ENCODE results near the gene GSTM2.
A peak's percentile ranks its signal among the peaks of the same experiment; 100 is the strongest.

The GSTM2 gene

DNA sequence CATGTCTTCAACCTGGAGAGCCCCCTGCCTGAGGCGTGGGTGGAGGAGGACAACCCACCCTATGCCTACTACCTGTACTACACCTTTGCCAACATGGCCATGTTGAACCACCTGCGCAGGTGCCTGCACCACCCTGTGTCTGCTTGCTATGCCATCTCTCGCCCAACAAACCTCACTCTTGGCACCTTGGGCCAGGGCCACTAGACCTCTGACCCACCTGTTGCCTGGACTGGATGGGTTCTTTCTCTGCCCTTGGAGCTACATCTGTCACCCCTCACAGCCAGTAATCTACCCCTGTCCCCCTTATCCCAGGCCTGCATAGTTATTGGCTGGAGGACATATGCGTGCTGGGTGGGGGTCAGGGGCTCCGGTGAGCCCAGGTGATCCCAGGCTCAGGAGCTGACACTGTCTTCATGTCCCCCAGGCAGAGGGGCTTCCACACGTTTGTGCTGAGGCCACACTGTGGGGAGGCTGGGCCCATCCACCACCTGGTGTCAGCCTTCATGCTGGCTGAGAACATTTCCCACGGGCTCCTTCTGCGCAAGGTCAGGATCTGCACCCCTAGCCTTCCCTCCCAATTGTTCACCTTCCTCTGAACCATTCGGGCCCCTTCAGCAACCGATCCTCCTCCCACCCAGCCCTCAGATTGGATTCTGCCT lies 38.4 kb upstream of the GSTM2 start:
- DNase-seq (ENCODE audit: low spot score), result no peak

DNA sequence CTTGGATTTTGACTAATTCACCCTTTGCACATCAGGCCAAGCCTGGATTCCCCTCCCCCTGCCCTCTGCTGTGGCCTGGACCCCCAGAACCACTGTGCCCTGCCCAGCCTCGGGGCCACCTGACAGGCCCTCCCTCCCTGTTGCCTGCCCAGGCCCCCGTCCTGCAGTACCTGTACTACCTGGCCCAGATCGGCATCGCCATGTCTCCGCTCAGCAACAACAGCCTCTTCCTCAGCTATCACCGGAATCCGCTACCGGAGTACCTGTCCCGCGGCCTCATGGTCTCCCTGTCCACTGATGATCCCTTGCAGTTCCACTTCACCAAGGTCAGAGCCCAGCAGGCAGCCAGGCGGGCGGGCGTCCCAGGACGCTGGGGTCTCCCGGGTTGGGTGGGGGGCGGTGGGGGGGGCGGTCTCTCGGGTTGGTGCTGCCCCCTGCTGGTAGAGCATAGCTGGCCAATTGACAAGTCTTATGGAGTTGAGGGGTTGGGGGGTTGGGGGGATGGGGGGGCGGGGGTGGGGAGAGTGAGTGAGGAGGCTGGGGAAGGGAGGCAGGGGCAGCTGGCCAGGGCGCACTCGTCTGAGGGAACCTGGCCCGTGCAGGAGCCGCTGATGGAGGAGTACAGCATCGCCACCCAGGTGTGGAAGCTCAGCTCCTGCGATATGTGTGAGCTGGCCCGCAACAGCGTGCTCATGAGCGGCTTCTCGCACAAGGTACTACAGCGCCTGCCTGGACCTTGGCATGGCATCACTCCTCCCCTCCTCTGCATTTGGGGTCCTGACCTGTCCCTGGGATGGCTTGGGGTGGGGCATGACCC lies 37.6 kb upstream of the GSTM2 start:
- DNase-seq (ENCODE audit: low spot score), result no peak

DNA sequence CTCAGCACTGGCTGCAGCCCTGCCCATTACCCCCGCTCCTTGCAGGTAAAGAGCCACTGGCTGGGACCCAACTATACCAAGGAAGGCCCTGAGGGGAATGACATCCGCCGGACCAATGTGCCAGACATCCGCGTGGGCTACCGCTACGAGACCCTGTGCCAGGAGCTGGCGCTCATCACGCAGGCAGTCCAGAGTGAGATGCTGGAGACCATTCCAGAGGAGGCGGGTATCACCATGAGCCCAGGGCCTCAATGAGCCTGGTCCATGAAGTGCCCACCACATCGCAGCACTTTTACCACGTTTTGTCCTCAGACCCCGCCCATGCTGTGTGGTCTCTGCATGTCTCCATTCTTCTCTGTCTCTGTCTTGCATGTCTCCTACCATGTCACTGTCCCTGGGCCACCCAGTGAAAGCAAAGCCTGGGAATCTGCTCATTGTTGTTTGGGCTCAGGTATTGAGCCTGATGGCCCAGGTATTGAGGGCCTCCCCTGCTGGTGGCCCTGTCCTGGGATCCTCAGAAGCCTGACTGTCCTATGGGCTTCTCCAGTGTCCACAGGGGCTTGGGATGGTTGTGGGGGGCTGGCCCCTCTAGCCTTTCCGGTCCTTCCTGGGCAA lies 36.9 kb upstream of the GSTM2 start:
- DNase-seq (ENCODE audit: low spot score), result no peak

DNA sequence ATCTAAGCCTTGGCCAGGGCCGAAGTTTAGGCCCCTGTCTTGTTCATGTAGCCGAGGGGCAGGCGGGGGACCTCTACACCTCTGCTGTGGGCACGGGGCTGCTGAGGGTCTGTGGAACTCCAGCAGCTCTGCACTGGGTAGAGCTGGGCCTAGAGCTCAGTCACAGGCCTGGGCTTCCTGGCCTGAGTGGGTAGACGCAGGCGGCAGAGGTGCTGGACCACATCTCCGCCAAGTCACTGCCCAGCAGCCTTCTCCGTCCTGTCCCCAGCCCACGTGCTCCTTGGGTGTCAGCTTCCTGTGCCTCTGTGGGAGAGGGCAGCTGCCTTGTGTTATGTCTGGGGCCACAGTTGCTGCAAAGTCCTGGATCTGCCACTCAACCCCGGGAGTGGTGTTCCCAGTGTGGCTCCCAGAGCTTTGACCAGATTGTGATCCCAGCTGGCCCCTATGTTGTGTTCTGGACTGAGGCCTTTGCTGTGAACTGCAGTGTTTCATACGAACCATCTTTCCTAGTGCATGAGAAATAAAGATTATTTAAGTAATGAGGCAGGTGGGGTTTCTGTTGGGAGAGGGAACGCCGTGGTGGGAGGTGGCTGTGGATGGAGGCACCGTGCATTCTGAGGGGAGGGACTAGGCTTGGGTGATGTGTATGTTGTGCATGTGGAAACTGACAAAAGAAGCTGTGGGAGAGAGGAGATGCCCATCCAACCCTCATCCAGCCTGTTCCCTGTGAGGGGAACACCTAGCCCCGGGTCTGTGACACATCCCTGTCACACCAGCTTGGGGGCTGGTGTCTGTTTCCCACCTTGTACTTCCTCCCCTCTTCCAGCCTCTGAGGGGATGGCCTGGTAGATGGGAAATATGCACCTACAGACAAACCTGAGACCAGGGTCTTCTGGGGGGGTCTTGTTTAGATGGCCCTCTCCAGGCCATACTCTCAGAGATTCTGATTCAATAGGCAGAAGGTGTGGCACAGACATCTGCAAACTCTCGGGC lies 36.0 kb upstream of the GSTM2 start:
- DNase-seq (ENCODE audit: low spot score), result no peak

DNA sequence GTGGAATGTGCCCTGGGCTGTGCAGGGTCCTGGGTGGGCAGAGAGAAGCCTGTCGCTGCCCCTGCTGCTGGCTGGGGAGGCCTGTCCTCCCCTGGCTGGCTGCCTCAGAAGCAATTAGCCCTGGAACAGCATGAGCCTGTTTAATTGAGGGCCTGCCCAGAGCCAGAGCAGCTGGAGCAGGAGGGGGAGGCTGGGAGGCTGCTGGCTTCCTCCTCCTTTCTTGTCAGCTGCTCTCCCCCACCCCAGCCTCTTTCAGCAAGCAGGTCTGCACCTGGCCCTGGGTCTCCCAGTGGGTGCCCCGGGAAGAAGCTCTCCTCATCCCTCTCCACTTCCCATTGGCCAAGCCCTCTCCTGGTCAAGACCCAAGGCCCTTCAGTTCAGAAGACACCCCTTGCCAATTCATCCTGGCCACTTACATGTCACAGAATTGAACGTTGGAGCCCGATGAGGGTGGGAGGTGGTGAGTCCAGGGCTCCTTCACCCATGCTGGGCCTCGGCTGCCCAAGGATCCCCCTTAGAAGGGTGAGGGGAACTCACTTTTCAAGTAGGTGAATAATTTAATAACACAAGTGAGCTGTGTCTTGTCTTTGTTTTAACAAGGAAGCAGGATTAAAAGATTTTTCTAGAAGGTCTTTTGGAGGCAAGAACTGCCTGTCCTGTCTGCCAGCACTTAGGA lies 35.0 kb upstream of the GSTM2 start:
- no peak for DNase-seq (ENCODE audit: low spot score)

GRCh38 chr1:109634292-109634691 lies 33.6 kb upstream of the GSTM2 start:
- no peak for DNase-seq (ENCODE audit: low spot score)

DNA sequence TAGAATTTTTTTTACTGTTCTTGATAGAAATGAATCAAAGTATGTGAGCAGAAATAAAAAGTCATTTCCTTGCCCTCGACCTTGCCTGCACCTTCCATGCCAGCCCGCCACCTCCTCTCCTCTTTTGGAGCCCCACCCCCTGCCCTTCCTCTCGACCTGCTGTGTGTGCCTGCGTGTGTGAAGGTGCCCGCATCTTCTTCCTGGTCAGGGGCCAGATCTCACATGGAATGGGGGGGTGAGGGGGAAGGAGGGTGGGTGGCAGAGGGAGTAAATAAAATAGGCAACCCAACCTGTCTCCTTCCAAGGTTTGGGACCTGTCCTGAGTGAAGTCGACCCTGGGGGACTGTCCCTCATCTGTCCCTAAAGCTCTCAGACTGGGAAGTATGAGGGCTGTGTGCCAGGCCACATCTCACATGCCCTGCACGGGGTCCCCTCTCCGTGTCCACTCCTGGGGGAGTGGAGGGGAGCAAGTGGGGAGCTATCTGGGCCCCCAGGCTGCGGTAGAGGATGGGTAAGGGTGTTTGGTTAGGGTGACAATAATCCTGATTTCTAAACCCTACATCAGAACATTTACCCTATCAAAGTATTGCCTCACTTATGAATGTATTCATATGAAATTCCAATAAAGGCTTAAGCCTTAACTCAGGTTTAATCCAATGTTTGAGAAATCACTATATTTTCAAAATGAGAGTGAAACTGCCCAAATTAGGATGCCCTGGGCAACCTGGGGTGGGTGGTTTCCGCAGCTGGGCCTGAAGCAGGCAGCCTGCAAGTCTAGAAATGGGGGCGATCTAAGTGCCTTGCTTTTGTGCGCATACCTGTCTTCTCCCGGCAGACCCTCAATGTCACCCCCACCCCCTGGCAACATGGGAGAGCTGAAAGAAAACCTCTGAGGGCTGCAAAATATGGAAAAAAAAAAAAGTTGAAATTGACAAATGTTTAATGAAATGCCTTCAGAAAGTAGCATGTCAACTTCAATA lies 32.8 kb upstream of the GSTM2 start:
- no peak for DNase-seq (ENCODE audit: low spot score)

- DNase-seq (ENCODE audit: low spot score), result no peak
These were observed 32.0 kb upstream of the GSTM2 start for GRCh38 chr1:109635862-109636200.

GRCh38 chr1:109636201-109636952 lies 31.5 kb upstream of the GSTM2 start:
- DNase-seq (ENCODE audit: low spot score), result no peak

GRCh38 chr1:109637446-109637845 lies 30.4 kb upstream of the GSTM2 start:
- no peak for DNase-seq (ENCODE audit: low spot score)

DNA sequence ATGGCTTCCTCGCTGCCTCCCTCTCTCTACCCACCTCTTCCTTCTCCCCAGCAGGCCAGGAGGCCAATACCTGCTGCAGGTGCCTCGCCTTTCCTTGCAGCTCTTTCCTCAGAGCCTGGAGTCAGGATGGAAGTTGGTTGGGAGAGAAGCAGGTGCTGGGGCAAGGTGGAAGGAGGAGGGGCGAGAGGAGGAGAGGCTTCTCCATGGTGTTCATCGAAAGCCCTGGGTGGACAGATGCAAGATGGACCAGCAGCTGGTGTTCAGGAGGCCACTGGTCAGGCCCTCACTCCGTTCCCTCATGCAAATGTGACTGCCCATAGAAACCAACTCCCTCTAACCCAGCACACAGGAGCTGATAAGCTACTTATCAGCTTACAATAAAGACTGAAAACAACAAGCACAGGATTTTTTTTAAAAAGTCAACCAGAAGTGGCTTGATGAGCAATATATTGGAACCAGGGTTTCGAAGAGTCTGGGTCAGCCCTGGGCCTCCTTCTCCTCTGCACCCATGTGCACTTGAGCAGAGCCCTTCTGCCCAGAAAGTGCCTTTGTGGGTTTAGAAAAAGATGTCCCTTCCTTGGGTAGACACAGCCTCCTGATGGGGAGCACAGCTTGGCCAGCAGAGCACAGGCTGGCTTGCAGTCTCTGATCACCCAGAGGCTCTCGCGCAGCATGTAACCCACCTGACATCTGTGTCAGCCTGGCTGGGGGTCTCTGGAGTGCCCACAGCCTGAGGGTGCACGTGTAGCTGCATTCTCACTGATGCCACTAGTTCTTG lies 28.6 kb upstream of the GSTM2 start:
- DNase-seq (ENCODE audit: low spot score), result no peak

GRCh38 chr1:109639841-109640184 lies 28.0 kb upstream of the GSTM2 start:
- no peak for DNase-seq (ENCODE audit: low spot score)

DNA sequence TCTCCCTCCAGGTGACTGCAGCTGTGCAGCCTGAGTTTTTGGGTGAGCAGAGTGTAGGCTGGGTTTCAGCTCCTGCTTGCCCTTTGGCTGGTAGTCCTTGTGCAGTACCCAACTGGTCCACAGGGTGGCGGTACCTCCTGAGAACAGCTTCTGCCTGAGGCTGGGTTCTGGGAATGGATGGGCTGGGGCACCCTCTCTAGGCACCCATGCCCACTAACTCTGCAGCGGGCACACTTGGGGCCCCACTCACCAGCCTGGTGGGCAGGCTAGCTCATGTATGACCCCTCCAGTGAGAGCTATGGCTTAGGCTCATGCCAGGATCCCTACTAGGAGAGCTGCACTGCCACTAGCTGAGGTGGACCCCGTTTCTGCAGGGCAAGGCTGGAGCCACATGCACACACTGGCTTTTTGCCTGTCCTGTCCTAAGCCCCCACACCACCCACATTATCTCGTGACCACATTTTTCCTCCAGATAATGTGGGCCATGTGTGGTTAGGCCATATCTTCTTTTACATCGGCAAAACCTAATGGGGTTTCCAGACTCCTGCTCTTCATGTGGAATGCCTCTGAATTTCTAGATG lies 27.5 kb upstream of the GSTM2 start:
- DNase-seq (ENCODE audit: low spot score), result peak; percentile 30

DNA sequence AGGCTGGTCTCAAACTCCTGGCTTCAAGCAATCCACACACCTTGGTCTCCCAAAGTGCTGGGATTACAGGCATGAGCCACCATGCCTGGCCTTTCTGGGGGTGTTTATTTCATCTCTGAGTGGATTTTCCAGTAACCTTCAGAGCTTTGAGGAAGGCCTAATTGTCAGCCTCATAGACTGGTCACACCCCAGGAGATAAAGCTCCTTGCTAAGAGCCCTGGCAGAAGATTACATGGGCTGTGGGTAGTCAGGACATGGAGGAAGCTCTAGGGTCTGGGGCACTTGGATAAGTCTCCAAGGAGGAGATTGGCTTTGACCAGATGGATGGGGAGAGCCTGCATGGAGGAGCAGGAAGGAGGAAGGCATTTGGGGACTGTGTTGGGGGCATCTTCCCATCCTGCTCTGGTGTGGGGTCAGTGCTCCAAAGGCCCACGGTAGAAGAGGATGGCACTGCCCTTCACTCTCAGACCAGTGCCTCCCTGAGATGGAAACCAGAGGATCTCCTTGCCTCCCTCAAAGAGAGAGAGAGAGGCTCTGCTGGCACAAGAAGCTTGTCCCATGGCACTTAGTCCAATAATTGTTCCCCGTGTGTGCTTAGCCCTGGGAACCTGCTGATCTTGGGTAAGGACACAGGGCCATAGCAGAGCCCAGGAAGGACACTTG lies 26.6 kb upstream of the GSTM2 start:
- no peak for DNase-seq (ENCODE audit: low spot score)

GRCh38 chr1:109641861-109642260 lies 26.0 kb upstream of the GSTM2 start:
- DNase-seq (ENCODE audit: low spot score), result no peak

DNA sequence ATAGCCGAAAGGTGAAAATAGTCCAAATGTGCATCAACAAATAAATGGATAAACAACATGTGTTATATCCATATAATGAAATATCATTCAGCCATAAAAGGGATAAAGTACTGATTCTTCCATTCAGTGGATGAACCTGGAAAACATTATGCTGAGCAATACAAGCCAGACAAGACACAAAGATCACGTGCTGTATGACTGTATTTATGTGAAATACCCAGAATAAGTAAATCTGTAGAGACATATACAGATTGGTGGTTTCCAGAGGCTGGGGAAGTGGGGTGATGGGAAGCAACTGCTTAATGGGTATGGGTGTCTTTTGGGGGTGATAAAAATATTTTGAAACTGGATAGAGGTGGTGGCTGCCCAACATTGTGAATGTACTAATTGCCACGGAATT lies 25.2 kb upstream of the GSTM2 start:
- no peak for DNase-seq (ENCODE audit: low spot score)

- no peak for DNase-seq (ENCODE audit: low spot score)
These were observed 24.2 kb upstream of the GSTM2 start for GRCh38 chr1:109643385-109644230.

Measured in COLO829 (cell line).